ENCODE results near the gene HSD17B11. TPM values are rescaled to one million over a fixed set of nuclear protein-coding genes. Genes with fewer than 3 reads are reported as not detected.

Gene HSD17B11
- polyA plus RNA-seq, 2 of the 4 experiments (the other 2 are of a cell fraction): 51.5 to 113 TPM

GRCh38 chr4:87339440-87339839 lies 51.5 kb downstream of the HSD17B11 start:
- ATAC-seq (no peak), DNase-seq (ENCODE audit: low read depth in 1 of 2, low spot score in 1 of 2) (no peak), FAIRE-seq (no peak)
- no peak overlapping the region for H3K4me3 ChIP-seq
- no peaks in the 10 kb centered on the region; the same call in 2 of the 3 replicates for H3K9me3 ChIP-seq
- H3K4me1 ChIP-seq: no peaks in the 10 kb centered on the region
- no peak for TF ChIP-seq JUNB (IDR thresholded peaks at IDR 0.05)
- TF ChIP-seq ZC3H11A (IDR thresholded peaks at IDR 0.05): no peak
- TF ChIP-seq MYC (IDR thresholded peaks at IDR 0.05; ENCODE audit: borderline replicate concordance, low read length): no peak
- no peak for TF ChIP-seq HMGXB4 (CRISPR knock-in tag; IDR thresholded peaks at IDR 0.05; ENCODE audit: borderline replicate concordance)
- no peak for TF ChIP-seq EP300 (IDR thresholded peaks at IDR 0.05)
- TF ChIP-seq CHD2 (IDR thresholded peaks at IDR 0.05; ENCODE audit: low read length, partially characterized antibody): no peak
- no peak for TF ChIP-seq CEBPB (IDR thresholded peaks at IDR 0.05)
- TF ChIP-seq RNF2 (IDR thresholded peaks at IDR 0.05; ENCODE audit: borderline replicate concordance, low read depth): no peak
- no peak for TF ChIP-seq MAFK (IDR thresholded peaks at IDR 0.05; ENCODE audit: partially characterized antibody)
- TF ChIP-seq ZSCAN20 (CRISPR knock-in tag; IDR thresholded peaks at IDR 0.05): no peak
- 98% methylated on average over 2 of the region's 2 CpGs for WGBS (ENCODE audit: missing lambda C conversion rate)
- ChIA-PET CTCF (interaction anchor here (0.9 to 1.4 kb wide), 2 partner anchors 18 to 189 kb away, joined by 3 to 4 read pairs; no protein-coding TSS in a partner anchor), POLR2A (no interaction called here)
- H3K4me2 ChIP-seq: no peak overlapping the region
- no peak overlapping the region for H3K27ac ChIP-seq

- TF ChIP-seq NPAS2 (CRISPR knock-in tag; IDR thresholded peaks at IDR 0.05; ENCODE audit: borderline replicate concordance) (no peak), CBX8 (IDR thresholded peaks at IDR 0.05) (no peak), ZNF302 (CRISPR knock-in tag; IDR thresholded peaks at IDR 0.05) (no peak), ELK1 (IDR thresholded peaks at IDR 0.05; ENCODE audit: low read depth, low read length) (no peak), ZSCAN20 (CRISPR knock-in tag; IDR thresholded peaks at IDR 0.05) (no peak), JUNB (IDR thresholded peaks at IDR 0.05) (no peak), MYC (IDR thresholded peaks at IDR 0.05; ENCODE audit: borderline replicate concordance, low read length) (no peak), RFX5 (IDR thresholded peaks at IDR 0.05) (no peak)
- DNase-seq (ENCODE audit: low read depth in 1 of 2, low spot score in 1 of 2): no peak
- ChIA-PET POLR2A (no interaction called here), CTCF (no interaction called here)
- H3K4me2 ChIP-seq: no peak overlapping the region
- 97% methylated on average over 1 of the region's 1 CpG for WGBS (ENCODE audit: missing lambda C conversion rate)
- no peak for ATAC-seq
- peaks cover 16% of the 10 kb centered on the region for H3K9me3 ChIP-seq
- H3K4me3 ChIP-seq: no peak overlapping the region
- H3K4me1 ChIP-seq: no peaks in the 10 kb centered on the region
- no peak for FAIRE-seq
- no peak overlapping the region for H3K27ac ChIP-seq
Measured at GRCh38 chr4:87337361-87337760, 53.6 kb downstream of the HSD17B11 start.

- Histone ChIP-seq H3K4me1 (no peaks in the 10 kb centered on the region), H3K4me3 (no peak overlapping the region), H3K4me2 (no peak overlapping the region), H3K9me3 (peaks cover 16% of the 10 kb centered on the region), H3K27ac (no peak overlapping the region)
- ChIA-PET POLR2A (no interaction called here), CTCF (no interaction called here)
- FAIRE-seq (no peak), ATAC-seq (no peak), DNase-seq (ENCODE audit: low read depth in 1 of 2, low spot score in 1 of 2) (no peak)
- WGBS (ENCODE audit: missing lambda C conversion rate): 100% methylated on average over 1 of the region's 1 CpG
- TF ChIP-seq BHLHE40 (IDR thresholded peaks at IDR 0.05; ENCODE audit: low read depth, low read length) (no peak), CBX8 (IDR thresholded peaks at IDR 0.05) (no peak), HOXB5 (CRISPR knock-in tag; IDR thresholded peaks at IDR 0.05) (no peak), CTCF (IDR thresholded peaks at IDR 0.05) (no peak), FOSL2 (IDR thresholded peaks at IDR 0.05) (no peak), FOSL2 (CRISPR knock-in tag; IDR thresholded peaks at IDR 0.05) (no peak), RARB (CRISPR knock-in tag; IDR thresholded peaks at IDR 0.05) (no peak), HES2 (IDR thresholded peaks at IDR 0.05) (no peak), PBX3 (IDR thresholded peaks at IDR 0.05) (no peak), POLR2AphosphoS2 (conservative IDR thresholded peaks at IDR 0.05; ENCODE audit: low read length) (no peak), BCL3 (IDR thresholded peaks at IDR 0.05) (no peak), ESRRA (IDR thresholded peaks at IDR 0.05; ENCODE audit: borderline replicate concordance, low read length) (no peak), PHF8 (IDR thresholded peaks at IDR 0.05; ENCODE audit: borderline replicate concordance, low read depth) (no peak), EHF (CRISPR knock-in tag; IDR thresholded peaks at IDR 0.05) (no peak), SREBF2 (IDR thresholded peaks at IDR 0.05) (no peak), EHMT2 (IDR thresholded peaks at IDR 0.05; ENCODE audit: low read depth) (no peak)
Measured at GRCh38 chr4:87333267-87333666, 57.7 kb downstream of the HSD17B11 start.
